WTC11 (cell line): ENCODE results near the gene ZBTB22. TPM values are rescaled to one million over a fixed set of nuclear protein-coding genes. Genes with fewer than 3 reads are reported as not detected.
A peak's percentile ranks its signal among the peaks of the same experiment; 100 is the strongest.

ENCODE experiments used
- ATAC-seq: fragments of 200-7000 bp; cut with Tn5 transposase; 2 replicates; pipeline ENCODE4 v1.10.0; 2021; ENCODE audit warnings: mild to moderate bottlenecking, moderate library complexity
- CTCF ChIA-PET: fragments of 300-600 bp; sonication (Branson Sonifier 250); formaldehyde crosslinking; loops from one replicate; lab custom pipeline; 2021; ENCODE audit warnings: antibody characterized with exemption; lab: Charles Lee
- POLR2A ChIA-PET: fragments of 350-600 bp; sonication (Branson Sonifier 250); formaldehyde crosslinking; loops from one replicate; lab custom pipeline; 2021; ENCODE audit warnings: antibody characterized with exemption; lab: Charles Lee
- DNase-seq: peaks from one replicate; pipeline ENCODE4 v3.0.0; 2021; ENCODE audit warnings: low spot score
- H3K27ac Mint-ChIP-seq: 2 replicates; pipeline ENCODE4 v1.8.0; 2021; ENCODE audit warnings: mixed read lengths
- H3K27me3 Mint-ChIP-seq: 2 replicates; pipeline ENCODE4 v1.8.0; 2021; ENCODE audit warnings: low read depth, mild to moderate bottlenecking, moderate library complexity, mixed read lengths
- H3K36me3 Mint-ChIP-seq: 2 replicates; pipeline ENCODE4 v1.8.0; 2021; ENCODE audit warnings: mixed read lengths
- H3K4me1 Mint-ChIP-seq: 2 replicates; pipeline ENCODE4 v1.8.0; 2022; ENCODE audit warnings: mixed read lengths
- H3K4me3 Mint-ChIP-seq: 2 replicates; pipeline ENCODE4 v1.8.0; 2021; ENCODE audit warnings: mild to moderate bottlenecking, moderate library complexity, mixed read lengths
- H3K9me3 Mint-ChIP-seq: 2 replicates; pipeline ENCODE4 v1.8.0; 2021; ENCODE audit warnings: mixed read lengths
- ATF2 ChIP-seq: sonication (generic); formaldehyde crosslinking; IDR thresholded peaks from 2 replicates; pipeline ENCODE4 v1.8.1; 2022; ENCODE audit warnings: low read depth, missing genetic modification reagents, borderline replicate concordance
- E2F1 ChIP-seq: sonication (generic); formaldehyde crosslinking; IDR thresholded peaks from 2 replicates; pipeline ENCODE4 v1.8.0; 2022; ENCODE audit warnings: mild to moderate bottlenecking, missing genetic modification reagents
- E2F4 ChIP-seq: sonication (generic); formaldehyde crosslinking; IDR thresholded peaks from 2 replicates; pipeline ENCODE4 v1.8.1; 2022; ENCODE audit warnings: low read depth, mild to moderate bottlenecking, moderate library complexity, missing genetic modification reagents, borderline replicate concordance
- ESRRA ChIP-seq: sonication (generic); formaldehyde crosslinking; IDR thresholded peaks from 2 replicates; pipeline ENCODE4 v1.8.1; 2022; ENCODE audit warnings: mild to moderate bottlenecking, missing genetic modification reagents, borderline replicate concordance
- FOXK1 ChIP-seq: sonication (generic); formaldehyde crosslinking; IDR thresholded peaks from 2 replicates; pipeline ENCODE4 v1.8.0; 2022; ENCODE audit warnings: mild to moderate bottlenecking, moderate library complexity, missing genetic modification reagents
- FOXP1 ChIP-seq: sonication (generic); formaldehyde crosslinking; IDR thresholded peaks from 2 replicates; pipeline ENCODE4 v1.8.0; 2022; ENCODE audit warnings: missing genetic modification reagents, mild to moderate bottlenecking, moderate library complexity, borderline replicate concordance
- JAZF1 ChIP-seq: fragments of 250-450 bp; sonication (Bioruptor Pico); IDR thresholded peaks from 2 replicates; pipeline ENCODE4 v1.9.0; 2021; ENCODE audit warnings: moderate library complexity, mild to moderate bottlenecking, inconsistent platforms
- MAX ChIP-seq: sonication (generic); formaldehyde crosslinking; IDR thresholded peaks from 2 replicates; pipeline ENCODE4 v1.8.0; 2022; ENCODE audit warnings: mild to moderate bottlenecking, missing genetic modification reagents
- PRRX2 ChIP-seq: fragments of 250-450 bp; sonication (Bioruptor Pico); IDR thresholded peaks from 2 replicates; pipeline ENCODE4 v1.8.0; 2021; ENCODE audit warnings: mild to moderate bottlenecking
- RORB ChIP-seq: fragments of 250-450 bp; sonication (Bioruptor Pico); IDR thresholded peaks from 2 replicates; pipeline ENCODE4 v1.9.0; 2021; ENCODE audit warnings: mild to moderate bottlenecking
- SP1 ChIP-seq: sonication (generic); formaldehyde crosslinking; conservative IDR thresholded peaks from 2 replicates; pipeline ENCODE4 v1.8.1; 2022; ENCODE audit warnings: missing genetic modification reagents
- TCF7 ChIP-seq: sonication (generic); formaldehyde crosslinking; IDR thresholded peaks from 2 replicates; pipeline ENCODE4 v1.8.0; 2022; ENCODE audit warnings: mild to moderate bottlenecking, low read depth, missing genetic modification reagents, moderate library complexity
- ZBTB43 ChIP-seq: sonication (generic); formaldehyde crosslinking; IDR thresholded peaks from 2 replicates; pipeline ENCODE4 v1.8.1; 2023; ENCODE audit warnings: mild to moderate bottlenecking, missing genetic modification reagents
- ZMAT4 ChIP-seq: fragments of 250-450 bp; sonication (Bioruptor Pico); IDR thresholded peaks from 2 replicates; pipeline ENCODE4 v1.9.0; 2021; ENCODE audit warnings: mild to moderate bottlenecking
- ZNF263 ChIP-seq: sonication (generic); formaldehyde crosslinking; IDR thresholded peaks from 2 replicates; pipeline ENCODE4 v1.8.1; 2022; ENCODE audit warnings: low read depth, mild to moderate bottlenecking, moderate library complexity, missing genetic modification reagents
- ZNF281 ChIP-seq: sonication (generic); formaldehyde crosslinking; IDR thresholded peaks from 2 replicates; pipeline ENCODE4 v1.8.0; 2023; ENCODE audit warnings: mild to moderate bottlenecking, missing genetic modification reagents
- ZNF423 ChIP-seq: fragments of 250-450 bp; sonication (Bioruptor Pico); IDR thresholded peaks from 2 replicates; pipeline ENCODE4 v2.1.2; 2022; ENCODE audit warnings: mild to moderate bottlenecking, moderate library complexity
- ZNF512 ChIP-seq: sonication (generic); formaldehyde crosslinking; IDR thresholded peaks from 2 replicates; pipeline ENCODE4 v1.8.1; 2022; ENCODE audit warnings: missing genetic modification reagents, borderline replicate concordance
- total RNA-seq: library from RNA; stranded (reverse); gene quantifications from 3 replicates; pipeline ENCODE4 v1.2.3, GENCODE V29; 2021

ZBTB22 gene
- total RNA-seq, 1 experiment from 2014 or later, result 11.6 TPM

GRCh38 chr6:33324125-33324524, 6.6 kb upstream of the ZBTB22 start:
- ChIA-PET CTCF (interaction anchor here (0.6 kb wide), 1 partner anchor 23 kb away, joined by 3 read pairs; no protein-coding TSS in a partner anchor), POLR2A (interaction anchor here (0.7 to 0.9 kb wide), 3 partner anchors 27 to 272 kb away, joined by 3 to 11 read pairs (median 3); no protein-coding TSS in a partner anchor)
- peak overlapping the region; percentile 91 for H3K4me3 Mint-ChIP-seq
- no peaks in the 10 kb centered on the region for H3K9me3 Mint-ChIP-seq
- peaks cover 45% of the 10 kb centered on the region for H3K4me1 Mint-ChIP-seq
- ATAC-seq (no peak), DNase-seq (no peak)
- TF ChIP-seq RORB (CRISPR knock-in tag), result no peak
- no peak for TF ChIP-seq TCF7 (CRISPR knock-in tag)
- no peak for TF ChIP-seq ZNF512
- TF ChIP-seq ESRRA (CRISPR knock-in tag), result no peak
- TF ChIP-seq ZBTB43 (CRISPR knock-in tag), result no peak
- TF ChIP-seq PRRX2 (CRISPR knock-in tag), result no peak
- TF ChIP-seq ATF2 (CRISPR knock-in tag), result no peak
- no peak for TF ChIP-seq JAZF1 (CRISPR knock-in tag)
- no peak for TF ChIP-seq E2F1 (CRISPR knock-in tag)
- no peak for TF ChIP-seq MAX
- no peak for TF ChIP-seq ZNF263 (CRISPR knock-in tag)
- TF ChIP-seq FOXK1, result no peak
- TF ChIP-seq FOXP1 (CRISPR knock-in tag), result no peak
- no peak overlapping the region for H3K27ac Mint-ChIP-seq
- peaks cover 16% of the 10 kb centered on the region for H3K36me3 Mint-ChIP-seq
- no peaks in the 10 kb centered on the region for H3K27me3 Mint-ChIP-seq

GRCh38 chr6:33323623-33323948, 6.0 kb upstream of the ZBTB22 start:
- Mint-ChIP-seq H3K36me3 (peaks cover 19% of the 10 kb centered on the region), H3K4me3 (peak overlapping the region; percentile 91), H3K9me3 (no peaks in the 10 kb centered on the region), H3K27ac (peak overlapping the region; percentile 94), H3K27me3 (no peaks in the 10 kb centered on the region), H3K4me1 (peaks cover 49% of the 10 kb centered on the region)
- TF ChIP-seq ZNF423 (CRISPR knock-in tag), result peak; percentile 12; the same call in 1 of the 2 replicates
- TF ChIP-seq E2F4, result 0 out of 2 replicates have a peak, but pooled peaks have one; percentile 26
- no peak for TF ChIP-seq SP1 (CRISPR knock-in tag)
- TF ChIP-seq ZNF281 (CRISPR knock-in tag), result 0 out of 2 replicates have a peak, but pooled peaks have one; percentile 9
- TF ChIP-seq ZMAT4 (CRISPR knock-in tag), result no peak
- POLR2A ChIA-PET, result interaction anchor here (0.7 to 0.9 kb wide), 2 partner anchors 28 to 41 kb away, joined by 3 read pairs; no protein-coding TSS in a partner anchor
- no peak for DNase-seq
- CTCF ChIA-PET, result interaction anchor here (0.9 kb wide), 1 partner anchor 87 kb away, joined by 3 read pairs; the partner anchor contains the start of gene PHF1
- no peak for ATAC-seq
